Natural killer cell treated with Interleukin-12 subunit alpha and Interleukin-12 subunit beta and Interleukin-15 and Interleukin-18, amount 100 ng/mL, for 72 hours (primary cell): ENCODE measurements around the gene SPDYE16. TPM values are rescaled to one million over a fixed set of nuclear protein-coding genes. Genes with fewer than 3 reads are reported as not detected.
A peak's percentile ranks its signal among the peaks of the same experiment; 100 is the strongest.
"Not testable (repeated sequence)": the region's sequence is repeated elsewhere in the genome, so short reads cannot be mapped to it uniquely, and the experiment has no call there.

ENCODE experiments used
- ATAC-seq, 2 donors: fragments of 150-1000 bp; cut with Tn5 transposase in 1 of 2; sonication (Bioruptor Pico), chemical (Tn5 transposase) in 1 of 2; 2 replicates each; pipeline ENCODE4 v1.10.0; 2021
- DNase-seq: peaks from one replicate; pipeline ENCODE4 v3.0.0; 2022; ENCODE audit warnings: low spot score
- H3K27ac Mint-ChIP-seq, 2 donors: 1 replicate in 1 of 2; 2 replicates in 1 of 2; pipeline ENCODE4 v1.8.0; 2022; ENCODE audit warnings: mixed read lengths in 2 of 2, mild to moderate bottlenecking in 1 of 2, moderate library complexity in 1 of 2
- H3K27me3 Mint-ChIP-seq, 2 donors: 1 replicate in 1 of 2; 2 replicates in 1 of 2; pipeline ENCODE4 v1.8.0; 2022; ENCODE audit warnings: mixed read lengths in 2 of 2
- H3K36me3 Mint-ChIP-seq: one replicate; pipeline ENCODE4 v1.8.0; 2022; ENCODE audit warnings: mixed read lengths
- H3K4me1 Mint-ChIP-seq, 2 donors: 1 replicate in 1 of 2; 2 replicates in 1 of 2; pipeline ENCODE4 v1.8.0; 2022; ENCODE audit warnings: low read depth in 2 of 2, mixed read lengths in 2 of 2, mild to moderate bottlenecking in 1 of 2
- H3K4me3 Mint-ChIP-seq: one replicate; pipeline ENCODE4 v1.8.0; 2022; ENCODE audit warnings: mixed read lengths
- H3K9me3 Mint-ChIP-seq: 2 replicates; pipeline ENCODE4 v1.8.0; 2022; ENCODE audit warnings: mixed read lengths
- total RNA-seq, 2 donors: library from RNA; stranded (reverse); gene quantifications; one replicate each; pipeline ENCODE4 v1.2.3, GENCODE V29; 2022

The SPDYE16 gene
- total RNA-seq, 2 donors from 2014 or later: 0.36 to 0.76 TPM

- not testable (repeated sequence) for H3K27ac Mint-ChIP-seq, H3K27me3 Mint-ChIP-seq, H3K9me3 Mint-ChIP-seq, ATAC-seq, H3K4me1 Mint-ChIP-seq, H3K36me3 Mint-ChIP-seq, H3K4me3 Mint-ChIP-seq, DNase-seq
Measured at GRCh38 chr7:76503244-76503643, 39.9 kb downstream of the SPDYE16 start.

GRCh38 chr7:76502836-76503235 is 40.3 kb downstream of the SPDYE16 start:
- not testable (repeated sequence) for H3K27me3 Mint-ChIP-seq, H3K27ac Mint-ChIP-seq, ATAC-seq, H3K4me3 Mint-ChIP-seq, H3K36me3 Mint-ChIP-seq, H3K9me3 Mint-ChIP-seq, H3K4me1 Mint-ChIP-seq, DNase-seq

GRCh38 chr7:76502224-76502623 is 40.9 kb downstream of the SPDYE16 start:
- H3K36me3 Mint-ChIP-seq, H3K27ac Mint-ChIP-seq, H3K9me3 Mint-ChIP-seq, H3K27me3 Mint-ChIP-seq, H3K4me1 Mint-ChIP-seq, DNase-seq, H3K4me3 Mint-ChIP-seq, ATAC-seq: not testable (repeated sequence)

- DNase-seq, H3K9me3 Mint-ChIP-seq, H3K4me1 Mint-ChIP-seq, H3K27me3 Mint-ChIP-seq, ATAC-seq, H3K36me3 Mint-ChIP-seq, H3K27ac Mint-ChIP-seq, H3K4me3 Mint-ChIP-seq: not testable (repeated sequence)
Measured at GRCh38 chr7:76499924-76500241, 43.2 kb downstream of the SPDYE16 start.

DNA sequence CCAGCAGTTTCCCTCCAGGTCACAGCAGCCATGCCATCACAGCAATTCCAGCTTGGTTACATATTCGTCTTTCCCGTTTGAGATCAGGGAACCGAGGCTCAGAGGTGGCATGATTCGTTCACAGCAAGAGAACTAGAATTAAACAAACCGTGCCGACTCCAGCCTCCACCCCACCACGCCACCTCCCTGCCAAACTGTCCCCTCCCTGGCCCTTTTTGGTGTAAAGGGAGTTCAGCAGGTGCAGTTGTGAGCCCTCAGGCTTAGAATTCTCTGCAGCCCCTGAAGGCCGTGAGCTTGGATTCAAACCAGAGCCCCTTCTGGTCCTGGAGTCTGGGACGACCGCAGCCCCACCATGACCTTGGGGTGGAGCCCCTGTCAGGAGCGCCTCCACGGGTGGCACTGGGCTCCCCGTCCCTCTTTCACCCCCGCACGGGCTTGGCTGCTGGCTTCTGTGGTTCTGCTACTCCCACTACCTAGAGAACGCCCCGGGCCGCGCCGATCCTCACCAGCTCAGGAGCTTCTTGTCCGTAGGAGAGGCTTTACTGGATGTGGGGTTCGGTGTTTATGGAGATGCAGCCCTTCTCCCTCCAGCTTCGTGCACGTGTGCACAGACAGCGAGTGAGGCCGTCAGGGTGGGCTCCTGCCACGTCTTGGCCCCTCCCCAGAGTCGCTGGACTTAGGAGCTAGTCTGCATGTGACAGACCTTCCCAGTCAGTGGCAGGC is 43.7 kb downstream of the SPDYE16 start:
- not testable (repeated sequence) for ATAC-seq, H3K4me3 Mint-ChIP-seq, DNase-seq, H3K36me3 Mint-ChIP-seq, H3K27ac Mint-ChIP-seq, H3K27me3 Mint-ChIP-seq, H3K4me1 Mint-ChIP-seq, H3K9me3 Mint-ChIP-seq

DNA sequence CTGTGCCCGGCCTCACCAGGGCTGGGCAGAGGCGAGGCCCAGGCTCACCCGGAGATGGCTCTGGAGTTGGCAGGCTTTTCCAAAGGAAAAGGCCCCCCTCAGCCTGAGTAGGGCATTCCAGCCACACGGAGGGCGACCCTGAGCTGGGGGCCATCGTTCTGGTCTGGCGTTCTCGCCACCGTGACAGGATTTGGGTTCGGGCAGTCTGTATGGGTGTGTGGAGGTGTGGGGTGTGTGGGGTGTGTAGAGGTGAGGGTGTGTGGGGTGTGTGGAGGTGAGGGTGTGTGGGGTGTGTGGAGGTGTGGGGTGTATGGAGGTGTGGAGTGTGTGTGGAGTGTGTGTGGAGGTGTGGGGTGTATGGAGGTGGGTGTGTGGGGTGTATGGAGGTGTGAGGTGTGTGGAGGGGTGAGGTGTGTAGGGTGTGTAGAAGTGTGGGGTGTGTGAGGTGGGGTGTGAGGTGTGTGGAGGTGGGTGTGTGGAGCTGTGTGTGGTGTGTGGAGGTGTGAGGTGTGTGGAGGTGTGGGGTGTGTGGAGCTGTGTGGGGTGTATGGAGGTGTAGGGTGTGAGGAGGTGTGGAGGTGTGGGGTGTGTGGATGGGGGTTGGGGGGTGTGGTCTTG is 44.4 kb downstream of the SPDYE16 start:
- not testable (repeated sequence) for H3K4me1 Mint-ChIP-seq, H3K27me3 Mint-ChIP-seq, H3K27ac Mint-ChIP-seq, DNase-seq, H3K4me3 Mint-ChIP-seq, H3K9me3 Mint-ChIP-seq, ATAC-seq, H3K36me3 Mint-ChIP-seq

DNA sequence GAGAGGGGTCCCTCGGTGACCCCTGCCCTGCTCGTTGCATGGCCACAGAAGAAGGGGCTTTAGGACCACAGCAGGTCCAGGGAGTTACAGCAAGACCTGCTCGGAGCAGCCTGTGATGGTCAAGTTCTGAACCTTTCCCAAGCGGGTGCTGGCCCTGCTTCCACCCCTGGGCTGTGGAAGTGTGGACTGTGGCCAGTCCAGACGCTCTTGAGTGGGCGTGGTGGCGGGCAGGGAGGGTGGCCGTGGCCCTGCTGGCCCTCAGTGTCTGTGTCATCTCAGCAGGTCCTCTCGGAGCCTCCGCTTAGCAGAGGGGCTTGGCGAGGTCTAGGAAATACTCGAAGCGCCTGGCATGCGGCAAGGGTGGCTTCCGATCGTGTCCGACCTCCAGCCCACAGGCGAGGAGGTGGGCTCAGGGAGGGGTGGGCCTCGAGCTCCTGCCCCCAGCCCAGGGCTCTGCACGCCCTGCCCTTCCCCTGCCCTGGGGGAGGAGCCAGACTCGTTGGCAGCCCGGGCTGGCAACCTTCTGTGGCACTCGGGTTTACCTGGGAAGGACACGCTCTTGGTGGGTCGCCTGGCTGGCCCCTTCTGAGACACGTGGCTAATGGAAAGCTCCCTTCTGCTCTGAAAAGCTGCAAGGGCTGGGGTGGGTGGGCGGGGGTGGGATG is 45.0 kb downstream of the SPDYE16 start:
- H3K4me1 Mint-ChIP-seq, H3K9me3 Mint-ChIP-seq, H3K36me3 Mint-ChIP-seq, H3K27me3 Mint-ChIP-seq, H3K4me3 Mint-ChIP-seq, DNase-seq, H3K27ac Mint-ChIP-seq: not testable (repeated sequence)
- ATAC-seq: peak in 1 of 2 donors; percentile 14

- not testable (repeated sequence) for H3K4me1 Mint-ChIP-seq, H3K4me3 Mint-ChIP-seq, H3K27me3 Mint-ChIP-seq, H3K27ac Mint-ChIP-seq, H3K36me3 Mint-ChIP-seq, H3K9me3 Mint-ChIP-seq, DNase-seq, ATAC-seq
Measured at GRCh38 chr7:76495717-76496116, 47.4 kb downstream of the SPDYE16 start.

GRCh38 chr7:76492139-76492538 is 51.0 kb downstream of the SPDYE16 start:
- H3K4me3 Mint-ChIP-seq, H3K36me3 Mint-ChIP-seq, H3K4me1 Mint-ChIP-seq, H3K9me3 Mint-ChIP-seq, DNase-seq, H3K27ac Mint-ChIP-seq, H3K27me3 Mint-ChIP-seq, ATAC-seq: not testable (repeated sequence)

DNA sequence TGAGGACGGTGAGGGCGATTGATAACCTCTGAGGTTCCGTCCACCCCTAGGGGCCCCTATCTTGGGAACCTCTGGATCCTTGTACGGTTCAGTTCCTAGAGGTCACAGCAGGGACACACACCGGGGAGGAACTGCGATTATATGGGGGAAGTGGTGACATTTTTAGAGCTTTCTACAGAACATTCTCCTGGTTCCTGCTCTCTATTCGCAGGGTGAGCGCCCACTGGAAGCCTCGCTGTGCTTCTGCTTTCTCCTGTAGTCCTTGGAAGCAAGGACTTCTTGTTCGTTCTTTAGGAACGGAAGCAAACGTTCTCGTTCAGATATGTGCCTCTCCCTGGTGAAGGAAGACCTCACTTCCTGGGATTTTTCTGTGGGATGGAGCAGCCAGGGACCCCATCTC is 55.1 kb downstream of the SPDYE16 start:
- H3K4me1 Mint-ChIP-seq, H3K9me3 Mint-ChIP-seq, DNase-seq, H3K4me3 Mint-ChIP-seq, ATAC-seq, H3K27ac Mint-ChIP-seq, H3K36me3 Mint-ChIP-seq, H3K27me3 Mint-ChIP-seq: not testable (repeated sequence)

- H3K4me1 Mint-ChIP-seq, H3K9me3 Mint-ChIP-seq, H3K27ac Mint-ChIP-seq, DNase-seq, H3K4me3 Mint-ChIP-seq, H3K36me3 Mint-ChIP-seq, H3K27me3 Mint-ChIP-seq: not testable (repeated sequence)
- ATAC-seq: peak; percentile 88 to 97
Measured at GRCh38 chr7:76486618-76487017, 56.5 kb downstream of the SPDYE16 start.

DNA sequence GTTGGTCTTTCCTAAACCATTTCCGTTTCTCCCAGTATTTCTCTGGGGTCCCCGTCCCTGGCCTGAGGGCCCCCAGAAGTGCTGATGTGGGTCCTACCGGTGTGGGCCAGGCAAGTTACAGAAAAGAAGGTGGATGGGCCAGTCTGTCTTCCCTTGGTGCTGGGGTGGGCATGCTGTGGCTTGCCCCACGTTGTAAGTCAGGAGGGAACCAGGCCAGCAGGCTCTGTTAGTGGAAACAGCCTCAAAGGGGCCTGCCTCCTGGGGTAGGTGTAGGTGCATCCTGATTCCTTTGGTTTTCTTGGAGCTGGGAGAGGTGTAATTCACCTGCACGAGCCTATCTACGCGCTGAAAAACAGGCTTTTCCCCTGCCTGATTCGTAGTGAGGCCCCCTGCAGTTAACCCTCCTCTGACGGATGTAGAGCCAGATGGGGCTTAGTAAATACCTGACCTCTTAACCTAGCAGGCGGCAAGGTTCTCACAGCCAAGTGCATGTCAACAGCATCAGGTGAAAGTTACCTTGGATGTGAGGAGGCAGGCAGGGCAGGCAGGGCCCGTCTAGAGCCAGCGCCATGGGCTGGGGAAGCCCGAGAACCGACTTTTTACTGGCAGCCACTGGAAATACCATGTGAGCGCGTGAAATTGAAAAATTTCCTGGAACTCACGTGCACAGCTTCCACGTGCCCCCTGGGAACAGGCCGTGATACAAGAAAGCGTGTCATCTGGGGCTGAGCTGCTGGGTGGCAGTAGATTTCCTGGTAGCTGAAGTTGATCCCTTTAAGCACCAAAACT is 57.1 kb downstream of the SPDYE16 start:
- not testable (repeated sequence) for H3K4me3 Mint-ChIP-seq, DNase-seq, H3K36me3 Mint-ChIP-seq, H3K9me3 Mint-ChIP-seq, H3K27ac Mint-ChIP-seq, H3K4me1 Mint-ChIP-seq, H3K27me3 Mint-ChIP-seq
- peak in 1 of 2 donors; percentile 25 for ATAC-seq

- H3K36me3 Mint-ChIP-seq, H3K27ac Mint-ChIP-seq, ATAC-seq, H3K9me3 Mint-ChIP-seq, H3K4me1 Mint-ChIP-seq, H3K4me3 Mint-ChIP-seq, DNase-seq, H3K27me3 Mint-ChIP-seq: not testable (repeated sequence)
Measured at GRCh38 chr7:76484456-76484855, 58.6 kb downstream of the SPDYE16 start.

- H3K36me3 Mint-ChIP-seq, H3K27ac Mint-ChIP-seq, DNase-seq, H3K27me3 Mint-ChIP-seq, ATAC-seq, H3K4me3 Mint-ChIP-seq, H3K9me3 Mint-ChIP-seq, H3K4me1 Mint-ChIP-seq: not testable (repeated sequence)
Measured at GRCh38 chr7:76483081-76483480, 60.0 kb downstream of the SPDYE16 start.
